Measurements from ENCODE around the gene DEDD. TPM values are rescaled to one million over a fixed set of nuclear protein-coding genes. Genes with fewer than 3 reads are reported as not detected.

Gene DEDD
- total RNA-seq, 1 experiment from 2014 or later = 44.7 TPM

DNA sequence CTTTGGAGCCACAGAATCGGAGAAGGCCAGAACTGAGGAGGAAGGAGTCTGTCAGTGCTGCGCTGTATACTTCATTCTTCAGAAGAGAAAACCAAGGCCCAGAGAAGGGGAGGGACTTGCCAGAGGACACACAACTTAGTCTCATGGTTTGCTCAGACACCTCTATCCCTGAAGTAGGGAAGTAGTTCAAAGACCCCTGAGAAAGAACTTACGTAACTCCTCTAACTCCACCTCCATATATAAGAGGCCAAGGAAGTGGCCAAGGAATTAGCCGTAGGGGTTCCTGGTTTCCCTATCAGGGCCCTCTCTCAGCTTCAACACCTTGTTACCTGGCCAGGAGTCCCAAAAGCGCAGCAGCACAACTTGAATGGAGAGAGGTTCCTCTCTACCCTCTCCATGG, 42.5 kb downstream of the DEDD start:
- no CpG with 5 or more reads among the region's 5 CpGs for WGBS (ENCODE audit: extremely low coverage, insufficient read length, low lambda C conversion rate)
- Mint-ChIP-seq H3K27me3 (ENCODE audit: low read depth) (peaks cover 4% of the 10 kb centered on the region), H3K27ac (no peak overlapping the region), H3K36me3 (ENCODE audit: insufficient read depth in 1 of 3, low read depth in 3 of 3) (no peaks in the 10 kb centered on the region), H3K4me1 (peaks cover 24 to 25% of the 10 kb centered on the region in 2 experiments), H3K4me3 (no peak overlapping the region), H3K9me3 (no peaks in the 10 kb centered on the region)
- Histone ChIP-seq H2BK12ac (ENCODE audit: insufficient read length, low read depth, low read length) (no peak overlapping the region), H3K4ac (ENCODE audit: low read depth, low read length) (no peak overlapping the region), H2BK20ac (ENCODE audit: low read depth, low read length, poor library complexity, severe bottlenecking) (no peak overlapping the region), H3K23me2 (ENCODE audit: insufficient read length, low read depth, low read length, poor library complexity, severe bottlenecking) (no peaks in the 10 kb centered on the region), H3T11ph (ENCODE audit: low read length) (no peak overlapping the region), H4K20me1 (ENCODE audit: control insufficient read depth, insufficient read depth, insufficient read length) (no peaks in the 10 kb centered on the region), H3K4me1 (ENCODE audit: insufficient read depth, low read length) (no peaks in the 10 kb centered on the region), H2AFZ (ENCODE audit: low read length) (no peak overlapping the region), H3K27me3 (ENCODE audit: insufficient read depth, low read length) (no peaks in the 10 kb centered on the region; the same call in 1 of the 2 replicates), H4K91ac (ENCODE audit: insufficient read length, low read depth, low read length) (no peak overlapping the region), H2BK5ac (ENCODE audit: insufficient read length, low read length) (no peak overlapping the region), H3K14ac (ENCODE audit: insufficient read depth, low read length) (no peak overlapping the region), H3K56ac (ENCODE audit: insufficient read length, low read depth, low read length) (no peak overlapping the region), H2BK120ac (ENCODE audit: low read depth, low read length, poor library complexity, severe bottlenecking) (no peak overlapping the region), H3K9me3 (ENCODE audit: control insufficient read depth, low read depth, low read length) (no peaks in the 10 kb centered on the region), H3K9ac (ENCODE audit: extremely low read depth, insufficient read length, low read length) (no peak overlapping the region), H2BK15ac (ENCODE audit: low read depth, low read length) (no peak overlapping the region), H3K79me1 (ENCODE audit: insufficient read depth, low read depth, low read length, poor library complexity, severe bottlenecking) (no peaks in the 10 kb centered on the region), H3K23ac (ENCODE audit: insufficient read length, low read depth, low read length) (no peak overlapping the region), H2AK5ac (ENCODE audit: insufficient read length, low read length) (no peak overlapping the region), H4K5ac (ENCODE audit: insufficient read length, low read depth, low read length) (no peak overlapping the region), H3K27ac (ENCODE audit: insufficient read length, low read depth, low read length) (no peak overlapping the region), H3K18ac (ENCODE audit: insufficient read length, low read depth, low read length) (no peak overlapping the region), H4K8ac (replicated peaks; ENCODE audit: insufficient read length, low read depth, low read length) (no peak overlapping the region), H3K4me2 (ENCODE audit: insufficient read depth, insufficient read length, low read length) (no peak overlapping the region), H3K79me2 (ENCODE audit: insufficient read depth, low read length) (no peaks in the 10 kb centered on the region)
- DNase-seq = no peak
- no peak for TF ChIP-seq CTCF (conservative IDR thresholded peaks at IDR 0.05)
